IPS-NIHi7 (cell line): ENCODE results near the gene RERE.
A peak's percentile ranks its signal among the peaks of the same experiment; 100 is the strongest.

Experiments
- DNase-seq: peaks from one replicate; pipeline ENCODE4 v3.0.0; 2012; ENCODE audit warnings: mixed read lengths; ENCODE audit errors: extremely low spot score

The RERE gene

DNA sequence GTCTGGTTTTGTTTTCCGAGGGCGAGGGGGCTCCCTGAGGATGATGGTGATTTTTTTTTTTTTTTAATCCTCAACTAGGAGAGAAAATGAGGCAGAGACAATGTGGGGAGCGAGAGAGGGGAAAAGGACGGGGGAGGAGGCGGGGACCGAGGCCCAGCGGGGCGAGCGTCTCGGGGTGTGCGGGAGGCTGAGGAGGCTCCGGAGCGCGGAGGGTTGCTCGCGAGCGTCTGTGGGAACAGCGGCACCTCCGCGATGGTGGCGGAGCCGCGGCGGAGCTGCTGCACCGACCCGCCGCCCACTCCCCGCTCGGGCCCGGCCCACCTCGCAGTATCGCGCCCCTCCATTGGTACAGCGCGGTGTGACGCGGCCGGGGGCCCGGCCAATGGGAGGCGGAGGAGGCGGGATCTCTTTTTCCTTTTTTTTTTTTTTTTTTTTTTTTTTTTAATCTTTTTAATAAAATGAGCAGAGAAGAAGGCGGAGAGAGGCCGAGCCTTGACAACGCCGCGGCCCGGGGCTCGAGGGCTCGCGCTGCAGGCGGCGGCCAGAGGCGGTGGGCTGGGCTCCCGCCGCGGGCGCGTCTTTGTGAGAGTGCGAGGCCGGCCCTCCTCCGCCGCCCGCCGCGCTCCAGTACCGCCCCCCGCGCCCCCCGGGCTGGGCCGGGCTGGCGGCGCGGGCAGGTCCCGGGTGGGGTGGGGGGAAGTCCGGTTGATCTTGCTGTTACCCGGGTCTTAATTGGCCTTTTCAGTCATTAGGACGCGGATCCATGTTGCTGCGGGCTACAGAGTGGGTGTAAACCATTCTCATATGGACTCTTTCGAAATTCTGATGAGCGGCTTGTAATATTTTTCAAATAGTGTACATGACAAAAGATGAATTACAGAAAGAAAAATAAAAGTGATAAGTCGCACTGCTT is at the start of gene RERE:
TSS of gene RERE (minus strand) at position 229 of the 913 bp plus-strand sequence.
- DNase-seq = peak; percentile 99

DNA sequence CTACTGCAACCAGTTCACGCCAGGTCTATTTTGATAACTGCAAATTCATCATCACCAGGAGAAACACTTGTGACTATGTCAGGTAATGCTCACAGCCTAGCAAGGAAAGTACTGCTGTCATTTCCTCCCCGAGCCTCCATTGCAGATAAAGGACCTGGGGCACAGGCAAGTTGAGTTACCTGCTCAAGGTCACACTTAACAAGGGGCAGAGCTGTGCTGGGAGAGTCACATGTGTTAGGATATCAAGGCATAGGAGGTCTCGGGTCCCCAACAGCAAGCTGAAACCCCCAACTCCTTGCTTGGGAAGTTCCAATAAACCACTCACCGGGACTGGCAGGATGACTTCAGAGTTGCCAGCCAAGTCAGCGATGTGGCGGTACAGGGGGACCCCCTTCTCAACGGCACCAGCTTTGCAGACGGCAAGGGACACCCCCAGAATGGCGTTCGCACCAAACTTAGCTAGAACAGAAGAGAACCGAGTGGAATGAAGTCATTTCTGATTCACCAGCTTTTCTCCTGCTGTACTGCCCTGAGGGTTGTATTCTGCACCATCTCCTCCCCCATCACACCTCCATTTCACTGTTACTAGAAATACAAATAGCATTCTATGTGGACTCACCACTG is 49.5 kb upstream of the RERE start:
- DNase-seq = no peak

DNA sequence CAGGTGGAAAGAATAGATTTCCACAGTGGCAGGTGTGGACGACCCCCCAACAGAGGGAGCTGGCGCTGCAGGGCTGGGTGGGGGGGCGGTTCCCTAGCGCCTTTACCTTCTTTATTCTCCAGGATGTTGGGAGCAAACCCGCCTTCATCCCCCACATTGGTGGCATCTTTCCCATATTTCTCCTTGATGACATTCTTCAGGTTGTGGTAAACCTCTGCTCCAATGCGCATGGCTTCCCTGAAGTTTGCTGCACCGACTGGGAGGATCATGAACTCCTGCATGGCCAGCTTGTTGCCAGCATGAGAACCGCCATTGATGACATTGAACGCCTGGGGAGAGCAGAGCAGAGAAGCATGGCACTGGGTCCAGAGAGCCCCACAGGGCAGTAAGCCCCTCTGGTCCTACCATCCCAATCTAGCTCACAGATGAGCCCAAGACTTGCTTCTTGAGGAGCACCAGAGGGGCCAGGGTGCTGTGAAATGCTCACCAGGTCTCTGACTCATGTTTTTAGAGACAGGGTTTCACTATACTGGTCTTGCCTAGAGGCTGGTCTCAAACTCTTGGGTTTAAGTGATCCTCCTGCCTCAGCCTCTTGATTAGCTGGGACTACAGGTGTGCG is 48.8 kb upstream of the RERE start:
- DNase-seq = no peak

DNA sequence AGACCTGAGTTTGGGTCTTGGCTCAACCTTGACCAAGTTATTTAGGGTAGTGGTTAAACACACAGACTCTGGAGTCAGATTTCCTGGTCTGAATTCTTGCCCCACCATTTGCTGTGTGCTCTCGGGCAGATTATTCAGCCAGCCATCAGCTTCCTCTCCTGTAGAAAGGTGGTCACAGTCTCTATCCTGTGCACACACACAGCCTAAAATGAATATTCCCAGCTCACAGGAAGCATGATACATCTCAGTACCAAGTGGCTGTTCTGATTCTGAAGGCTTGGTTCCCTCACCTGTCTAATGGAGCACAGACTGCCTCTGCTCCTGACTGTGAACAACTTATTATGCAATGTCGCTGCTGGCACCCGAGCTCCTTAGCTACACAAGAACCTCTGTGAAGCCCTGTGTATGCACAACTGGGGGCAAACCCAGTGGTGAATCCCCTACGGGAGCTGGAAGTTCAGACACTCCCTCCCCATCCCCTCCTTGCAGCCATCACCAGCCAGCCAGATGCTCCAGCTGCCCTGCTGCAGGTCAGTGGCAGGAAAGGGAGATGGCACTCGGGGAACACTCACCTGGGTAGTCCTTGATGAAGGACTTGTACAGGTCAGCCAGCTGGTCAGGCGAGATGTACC is 47.4 kb upstream of the RERE start:
- DNase-seq = no peak

- no peak for DNase-seq
Observed at GRCh38 chr1:8863794-8864233, 46.4 kb upstream of the RERE start.

GRCh38 chr1:8863138-8863537 is 45.7 kb upstream of the RERE start:
- DNase-seq = no peak

GRCh38 chr1:8862528-8862927 is 45.1 kb upstream of the RERE start:
- DNase-seq = peak; percentile 67

DNA sequence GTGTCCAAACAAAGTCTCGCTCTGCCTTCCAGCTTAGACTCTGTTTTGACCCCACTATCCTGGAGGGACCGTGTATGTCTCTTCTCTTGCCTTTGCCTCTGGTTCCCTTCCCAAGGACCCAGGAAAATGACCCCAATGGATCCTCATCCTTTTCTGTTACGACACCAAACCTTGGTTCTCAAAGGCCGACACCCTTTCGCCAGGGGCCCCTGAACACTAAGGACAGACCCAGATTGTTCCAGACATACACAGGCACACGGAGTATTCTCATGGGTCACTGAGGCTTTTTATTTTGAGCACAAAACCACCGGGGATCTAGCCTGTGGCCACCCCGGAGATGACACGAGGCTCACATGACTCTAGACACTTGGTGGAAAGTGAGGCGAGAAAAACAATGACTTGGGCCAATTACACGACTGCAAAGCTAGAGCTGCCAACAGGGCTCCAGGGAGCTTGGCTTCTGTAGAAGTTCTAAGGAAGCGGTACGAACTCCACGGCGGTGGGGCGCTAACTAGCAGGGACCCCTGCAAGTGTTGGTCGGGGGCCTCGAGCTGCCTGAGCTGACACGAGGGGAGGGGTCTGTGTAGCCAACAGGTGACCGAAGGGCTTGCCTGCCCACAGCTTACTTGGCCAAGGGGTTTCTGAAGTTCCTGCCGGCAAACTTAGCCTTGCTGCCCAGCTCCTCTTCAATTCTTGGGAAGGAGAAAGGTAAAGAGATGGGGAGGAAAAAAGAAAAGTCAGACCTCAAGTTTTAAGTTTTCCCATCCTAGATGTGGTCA is 43.5 kb upstream of the RERE start:
- DNase-seq = no peak

DNA sequence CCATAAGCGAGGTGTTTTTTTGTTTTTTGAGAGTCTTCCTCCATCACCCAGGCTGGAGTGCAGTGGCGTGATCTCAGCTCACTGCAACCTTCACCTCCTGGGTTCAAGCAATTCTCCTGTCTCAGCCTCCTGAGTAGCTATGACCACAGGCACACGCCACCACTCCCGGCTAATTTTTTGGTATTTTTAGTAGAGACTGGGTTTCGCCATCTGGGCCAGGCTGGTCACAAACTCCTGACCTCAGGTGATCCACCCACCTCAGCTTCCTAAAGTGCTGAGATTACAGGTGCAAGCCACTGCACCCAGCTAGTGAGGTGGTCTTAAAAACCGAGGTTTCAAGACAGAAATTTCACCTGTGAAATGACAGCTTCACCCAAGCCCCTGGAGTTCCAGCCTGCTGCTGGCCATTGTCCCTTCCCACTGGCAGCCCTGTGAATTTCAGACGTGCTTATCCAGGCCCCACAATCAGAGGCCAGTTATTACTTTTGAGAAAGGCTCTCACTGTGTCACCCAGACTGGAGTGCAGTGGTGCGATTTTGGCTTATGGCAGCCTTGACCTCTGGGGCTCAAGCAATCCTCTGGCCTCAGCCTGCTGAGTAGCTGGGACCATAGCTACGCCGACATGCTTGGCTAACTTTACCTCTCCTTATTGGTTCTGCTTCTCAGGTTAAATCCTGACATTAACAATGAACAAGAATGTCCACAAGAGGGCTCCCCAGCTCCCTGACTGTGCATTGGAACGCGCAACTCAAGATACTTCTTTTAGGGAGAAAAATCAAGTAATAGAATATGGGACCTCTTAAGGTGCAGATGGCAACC is 41.7 kb upstream of the RERE start:
- no peak for DNase-seq

- no peak for DNase-seq
Observed at GRCh38 chr1:8858112-8858668, 40.8 kb upstream of the RERE start.

DNA sequence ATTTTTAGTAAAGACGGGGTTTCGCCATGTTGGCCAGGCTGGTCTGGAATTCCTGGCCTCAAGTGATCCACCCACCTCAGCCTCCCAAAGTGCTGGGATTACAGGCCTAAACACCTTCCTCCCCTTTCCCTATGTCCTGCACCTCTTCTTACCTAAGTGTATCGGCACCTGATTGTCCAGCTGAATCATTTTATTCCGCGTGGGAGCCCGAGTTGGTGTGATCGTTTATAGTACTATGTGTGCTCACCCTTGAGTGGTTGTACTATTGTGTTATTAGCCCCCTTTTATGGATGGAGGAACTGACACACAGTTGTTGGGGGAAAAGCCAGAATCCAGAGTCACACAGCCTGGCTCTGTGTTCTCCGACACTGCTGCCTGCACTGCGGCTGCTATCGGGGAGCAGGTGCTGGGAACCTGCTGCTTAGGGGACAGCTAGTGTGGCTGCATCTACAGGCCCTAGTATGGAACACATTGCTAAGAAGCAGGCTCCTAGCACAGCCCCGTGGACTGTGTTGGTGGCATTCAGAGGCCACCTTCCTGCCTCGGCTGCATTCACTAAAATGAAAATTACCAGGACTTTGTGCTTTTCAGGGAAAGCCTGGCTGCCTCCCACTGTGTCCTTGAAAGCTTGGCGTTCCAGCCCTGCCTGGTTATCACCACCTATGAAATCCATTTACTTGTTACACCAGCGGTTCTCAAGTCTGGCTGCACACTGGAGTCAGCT is 39.4 kb upstream of the RERE start:
- no peak for DNase-seq

DNA sequence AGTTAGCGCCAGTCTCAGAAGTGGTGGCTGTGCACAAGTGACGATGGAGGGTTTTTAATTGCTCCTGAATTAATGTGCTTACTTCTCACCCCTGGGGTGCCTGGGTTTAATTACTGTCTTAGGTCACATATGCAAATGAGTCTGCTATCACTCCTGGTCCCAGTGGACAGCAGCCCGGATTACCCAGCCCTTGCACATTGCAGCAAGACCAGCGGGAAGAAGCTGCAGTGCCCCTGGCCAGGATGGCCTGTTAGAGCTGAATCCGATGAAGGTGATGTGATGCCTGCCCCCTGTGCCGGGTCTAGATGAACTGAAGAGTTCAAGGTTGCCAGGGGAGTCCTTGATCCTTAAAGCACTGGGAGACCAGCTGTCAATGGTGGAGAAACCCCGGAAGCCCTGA is 36.8 kb upstream of the RERE start:
- DNase-seq = no peak

- no peak for DNase-seq
Observed at GRCh38 chr1:8851060-8851459, 33.6 kb upstream of the RERE start.

GRCh38 chr1:8848663-8849386 is 31.4 kb upstream of the RERE start:
- peak; percentile 94 for DNase-seq

- DNase-seq = no peak
Observed at GRCh38 chr1:8847990-8848389, 30.6 kb upstream of the RERE start.

GRCh38 chr1:8846263-8846662 is 28.8 kb upstream of the RERE start:
- DNase-seq = no peak

- DNase-seq = no peak
Observed at GRCh38 chr1:8845104-8846097, 28.0 kb upstream of the RERE start.
